Uterus (tissue), 2 donors: ENCODE measurements around the gene MAP3K5.

Experiments
- POLR2A ChIP-seq, 2 donors: fragments of 450-650 bp; IDR thresholded peaks; one replicate each; pipeline ENCODE4 v1.6.1; 2016; ENCODE audit warnings: antibody characterized with exemption in 2 of 2, mild to moderate bottlenecking in 1 of 2, moderate library complexity in 1 of 2
- TF ChIP-seq, protein P1 (sequence below), 4 experiments: fragments of 200-600 bp in 2 of 4; fragments of 450-650 bp in 2 of 4; sonication (generic) in 2 of 4; IDR thresholded peaks; one replicate each; pipeline ENCODE4 v1.5.1; 2016 to 2019; ENCODE audit warnings: antibody characterized with exemption in 4 of 4, mild to moderate bottlenecking in 2 of 4, moderate library complexity in 1 of 4

DNA sequence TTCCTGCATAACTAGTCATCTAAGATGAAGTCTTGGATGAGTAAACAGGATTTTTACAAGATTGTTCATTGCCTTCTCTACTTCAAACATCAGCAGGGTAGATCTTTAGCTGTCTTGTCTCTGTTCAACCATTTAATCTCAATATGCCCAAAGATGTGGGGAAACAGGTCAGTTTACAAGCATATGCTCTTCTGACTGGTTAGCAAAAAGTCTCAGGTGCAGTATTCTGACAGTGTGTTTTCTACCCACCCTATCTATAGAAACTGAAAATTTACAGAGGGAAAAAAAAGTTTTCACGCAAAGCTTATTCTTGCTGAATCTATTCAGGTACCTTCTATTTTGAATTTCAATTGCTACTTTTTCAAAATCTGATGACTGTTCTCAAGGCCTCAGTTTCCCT, 29.0 kb downstream of the MAP3K5 start:
- TF ChIP-seq POLR2A (IDR thresholded peaks at IDR 0.05): no peak
- TF ChIP-seq, protein P1, sequence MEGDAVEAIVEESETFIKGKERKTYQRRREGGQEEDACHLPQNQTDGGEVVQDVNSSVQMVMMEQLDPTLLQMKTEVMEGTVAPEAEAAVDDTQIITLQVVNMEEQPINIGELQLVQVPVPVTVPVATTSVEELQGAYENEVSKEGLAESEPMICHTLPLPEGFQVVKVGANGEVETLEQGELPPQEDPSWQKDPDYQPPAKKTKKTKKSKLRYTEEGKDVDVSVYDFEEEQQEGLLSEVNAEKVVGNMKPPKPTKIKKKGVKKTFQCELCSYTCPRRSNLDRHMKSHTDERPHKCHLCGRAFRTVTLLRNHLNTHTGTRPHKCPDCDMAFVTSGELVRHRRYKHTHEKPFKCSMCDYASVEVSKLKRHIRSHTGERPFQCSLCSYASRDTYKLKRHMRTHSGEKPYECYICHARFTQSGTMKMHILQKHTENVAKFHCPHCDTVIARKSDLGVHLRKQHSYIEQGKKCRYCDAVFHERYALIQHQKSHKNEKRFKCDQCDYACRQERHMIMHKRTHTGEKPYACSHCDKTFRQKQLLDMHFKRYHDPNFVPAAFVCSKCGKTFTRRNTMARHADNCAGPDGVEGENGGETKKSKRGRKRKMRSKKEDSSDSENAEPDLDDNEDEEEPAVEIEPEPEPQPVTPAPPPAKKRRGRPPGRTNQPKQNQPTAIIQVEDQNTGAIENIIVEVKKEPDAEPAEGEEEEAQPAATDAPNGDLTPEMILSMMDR (IDR thresholded peaks at IDR 0.05): no peak
